K562 (cell line): ENCODE measurements around the gene RNF167. TPM values are rescaled to one million over a fixed set of nuclear protein-coding genes. Genes with fewer than 3 reads are reported as not detected.

Source experiments
- DMBX1 ChIP-seq: fragments of 250-450 bp; sonication (Bioruptor Pico); IDR thresholded peaks from 2 replicates; pipeline ENCODE4 v1.8.0; 2022; ENCODE audit warnings: inconsistent platforms, mild to moderate bottlenecking, moderate library complexity, borderline replicate concordance
- FOXP1 ChIP-seq: sonication (generic); formaldehyde crosslinking; IDR thresholded peaks from 2 replicates; pipeline ENCODE4 v1.8.0; 2022; ENCODE audit warnings: mild to moderate bottlenecking, missing genetic modification reagents
- GTF2E2 ChIP-seq: fragments of 200-800 bp; sonication (Bioruptor generic); IDR thresholded peaks from 2 replicates; pipeline ENCODE4 v1.6.1; 2016; ENCODE audit warnings: missing genetic modification characterization, missing compliant biosample characterization
- HNRNPL ChIP-seq: fragments of 200-400 bp; formaldehyde crosslinking; IDR thresholded peaks from 2 replicates; pipeline ENCODE4 v1.6.1; 2017; ENCODE audit warnings: low read depth, mild to moderate bottlenecking, low read length
- MNT ChIP-seq, 2 experiments: fragments of 450-650 bp; conservative IDR thresholded peaks; 2 replicates each; pipeline ENCODE4 v1.6.1; 2017; ENCODE audit warnings: mild to moderate bottlenecking in 2 of 2, moderate library complexity in 2 of 2
- POLR2A ChIP-seq: fragments of 450-650 bp; conservative IDR thresholded peaks from 2 replicates; pipeline ENCODE4 v1.6.1; 2016
- SRF ChIP-seq, 2 experiments: fragments of 250-450, 450-650 bp in 1 of 2; sonication (Bioruptor Pico) in 1 of 2; sonication (generic) in 1 of 2; formaldehyde crosslinking; IDR thresholded peaks; 2 replicates each; pipeline versions ENCODE4 v1.5.0 to v1.5.1; 2020 to 2022; ENCODE audit warnings: mild to moderate bottlenecking in 1 of 2, missing genetic modification reagents in 1 of 2
- TFAP4 ChIP-seq: sonication (generic); formaldehyde crosslinking; IDR thresholded peaks from 2 replicates; pipeline ENCODE4 v1.8.0; 2022; ENCODE audit warnings: missing genetic modification reagents, mild to moderate bottlenecking, moderate library complexity, borderline replicate concordance
- U2AF1 ChIP-seq: fragments of 200-400 bp; formaldehyde crosslinking; optimal IDR thresholded peaks from 2 replicates; pipeline ENCODE3; 2017; ENCODE audit warnings: mild to moderate bottlenecking, low read depth, low read length, moderate library complexity
- ZNF184 ChIP-seq: sonication (generic); formaldehyde crosslinking; IDR thresholded peaks from 2 replicates; pipeline ENCODE4 v1.5.0; 2020; ENCODE audit warnings: missing genetic modification reagents
- ZNF655 ChIP-seq: fragments of 250-450 bp; sonication (Bioruptor Pico); IDR thresholded peaks from 2 replicates; pipeline ENCODE4 v1.5.0; 2021
- ZSCAN32 ChIP-seq: fragments of 450-650 bp; formaldehyde crosslinking; IDR thresholded peaks from 2 replicates; pipeline ENCODE4 v1.4.0; 2020; ENCODE audit warnings: mild to moderate bottlenecking, moderate library complexity
- polyA plus RNA-seq, 8 experiments: library from polyadenylated mRNA; depleted of rRNA in 4 of 8; stranded (reverse) in 5 of 8; unstranded in 3 of 8; fragments of >200 nt; fragmentation: Nextera tagmentation in 2 of 8; fragmentation: Illumina TruSeq in 1 of 8; extraction: Ambion mirVana in 2 of 8; extraction: Trizol in 1 of 8; gene quantifications; 2 replicates each; pipeline versions ENCODE4 v1.2.1 to v1.2.3, GENCODE V29; 2011 to 2014; ENCODE audit warnings: inconsistent platforms in 1 of 8, missing spikeins in 1 of 8
- total RNA-seq, 7 experiments: library from RNA; depleted of rRNA in 6 of 7; stranded (reverse); fragments of >200 nt in 6 of 7; fragmentation: Illumina TruSeq in 2 of 7; extraction: Trizol in 2 of 7; gene quantifications; 2 replicates each; pipeline versions ENCODE4 v1.2.1 to v1.2.3, GENCODE V29; 2011 to 2021; ENCODE audit warnings: low replicate concordance in 1 of 7
- TF ChIP-seq, protein P1 (sequence below): sonication (generic); formaldehyde crosslinking; IDR thresholded peaks from 2 replicates; pipeline ENCODE4 v1.8.1; 2023; ENCODE audit warnings: mild to moderate bottlenecking, missing genetic modification reagents
- TF ChIP-seq, protein P2 (sequence below): sonication (generic); formaldehyde crosslinking; IDR thresholded peaks from 2 replicates; pipeline ENCODE4 v1.8.0; 2022; ENCODE audit warnings: mild to moderate bottlenecking, missing genetic modification reagents
- TF ChIP-seq, protein P3 (sequence below): fragments of 200-800 bp; sonication (Bioruptor generic); IDR thresholded peaks from 2 replicates; pipeline ENCODE4 v1.6.1; 2017; ENCODE audit warnings: missing genetic modification characterization, missing compliant biosample characterization
- TF ChIP-seq, protein P4 (sequence below): fragments of 250-450 bp; sonication (Bioruptor Pico); IDR thresholded peaks from 2 replicates; pipeline ENCODE4 v1.4.0; 2020; ENCODE audit warnings: mild to moderate bottlenecking, moderate library complexity, borderline replicate concordance

The RNF167 gene
- total and polyA plus RNA-seq, 9 of the 15 experiments (the other 6 are each of a cell fraction or from before 2014, with no cell fraction given), result 16.5 to 143 (median 45.5) TPM

DNA sequence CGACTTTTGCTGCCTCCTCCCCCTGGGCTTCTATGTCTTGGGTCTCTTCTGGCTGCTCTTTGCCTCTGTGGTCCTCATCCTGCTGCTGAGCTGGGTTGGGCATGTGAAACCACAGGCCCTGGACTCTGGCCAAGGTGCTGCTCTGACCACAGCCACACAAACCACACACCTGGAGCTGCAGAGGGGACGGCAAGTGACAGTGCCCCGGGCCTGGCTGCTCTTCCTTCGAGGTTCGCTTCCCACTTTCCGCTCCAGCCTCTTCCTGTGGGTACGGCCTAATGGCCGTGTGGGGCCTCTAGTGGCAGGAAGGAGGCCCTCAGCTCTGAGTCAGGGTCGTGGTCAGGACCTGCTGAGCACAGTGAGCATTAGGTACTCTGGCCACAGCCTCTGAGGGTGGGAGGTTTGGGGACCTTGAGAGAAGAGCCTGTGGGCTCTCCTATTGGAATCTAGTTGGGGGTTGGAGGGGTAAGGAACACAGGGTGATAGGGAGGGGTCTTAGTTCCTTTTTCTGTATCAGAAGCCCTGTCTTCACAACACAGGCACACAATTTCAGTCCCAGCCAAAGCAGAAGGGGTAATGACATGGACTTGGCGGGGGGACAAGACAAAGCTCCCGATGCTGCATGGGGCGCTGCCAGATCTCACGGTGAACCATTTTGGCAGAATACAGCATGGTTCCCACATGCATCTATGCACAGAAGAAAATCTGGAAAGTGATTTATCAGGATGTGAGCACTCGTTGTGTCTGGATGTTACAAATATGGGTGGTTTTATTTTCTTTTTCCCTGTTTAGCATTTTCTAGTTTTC lies 5.7 kb upstream of the RNF167 start (continued):
- TF ChIP-seq, protein P1, sequence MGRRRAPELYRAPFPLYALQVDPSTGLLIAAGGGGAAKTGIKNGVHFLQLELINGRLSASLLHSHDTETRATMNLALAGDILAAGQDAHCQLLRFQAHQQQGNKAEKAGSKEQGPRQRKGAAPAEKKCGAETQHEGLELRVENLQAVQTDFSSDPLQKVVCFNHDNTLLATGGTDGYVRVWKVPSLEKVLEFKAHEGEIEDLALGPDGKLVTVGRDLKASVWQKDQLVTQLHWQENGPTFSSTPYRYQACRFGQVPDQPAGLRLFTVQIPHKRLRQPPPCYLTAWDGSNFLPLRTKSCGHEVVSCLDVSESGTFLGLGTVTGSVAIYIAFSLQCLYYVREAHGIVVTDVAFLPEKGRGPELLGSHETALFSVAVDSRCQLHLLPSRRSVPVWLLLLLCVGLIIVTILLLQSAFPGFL (CRISPR knock-in tag), result no peak
- TF ChIP-seq, protein P2, sequence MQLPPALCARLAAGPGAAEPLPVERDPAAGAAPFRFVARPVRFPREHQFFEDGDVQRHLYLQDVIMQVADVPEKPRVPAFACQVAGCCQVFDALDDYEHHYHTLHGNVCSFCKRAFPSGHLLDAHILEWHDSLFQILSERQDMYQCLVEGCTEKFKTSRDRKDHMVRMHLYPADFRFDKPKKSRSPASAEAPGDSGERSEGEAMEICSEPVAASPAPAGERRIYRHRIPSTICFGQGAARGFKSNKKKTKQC (CRISPR knock-in tag), result no peak
- TF ChIP-seq HNRNPL (no peak), MNT (conservative IDR thresholded peaks at IDR 0.05) (no peak), DMBX1 (CRISPR knock-in tag) (no peak), FOXP1 (no peak), ZSCAN32 (CRISPR knock-in tag) (no peak), POLR2A (peak; percentile 47), GTF2E2 (no peak), U2AF1 (no peak), TFAP4 (CRISPR knock-in tag) (peak; percentile 39; the same call in 1 of the 2 replicates), ZNF655 (CRISPR knock-in tag) (no peak), ZNF184 (CRISPR knock-in tag) (no peak), SRF (CRISPR knock-in tag; IDR thresholded peaks at IDR 0.05) (no peak)
- TF ChIP-seq, protein P3, sequence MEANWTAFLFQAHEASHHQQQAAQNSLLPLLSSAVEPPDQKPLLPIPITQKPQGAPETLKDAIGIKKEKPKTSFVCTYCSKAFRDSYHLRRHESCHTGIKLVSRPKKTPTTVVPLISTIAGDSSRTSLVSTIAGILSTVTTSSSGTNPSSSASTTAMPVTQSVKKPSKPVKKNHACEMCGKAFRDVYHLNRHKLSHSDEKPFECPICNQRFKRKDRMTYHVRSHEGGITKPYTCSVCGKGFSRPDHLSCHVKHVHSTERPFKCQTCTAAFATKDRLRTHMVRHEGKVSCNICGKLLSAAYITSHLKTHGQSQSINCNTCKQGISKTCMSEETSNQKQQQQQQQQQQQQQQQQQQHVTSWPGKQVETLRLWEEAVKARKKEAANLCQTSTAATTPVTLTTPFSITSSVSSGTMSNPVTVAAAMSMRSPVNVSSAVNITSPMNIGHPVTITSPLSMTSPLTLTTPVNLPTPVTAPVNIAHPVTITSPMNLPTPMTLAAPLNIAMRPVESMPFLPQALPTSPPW (CRISPR knock-in tag), result no peak
- TF ChIP-seq, protein P4, sequence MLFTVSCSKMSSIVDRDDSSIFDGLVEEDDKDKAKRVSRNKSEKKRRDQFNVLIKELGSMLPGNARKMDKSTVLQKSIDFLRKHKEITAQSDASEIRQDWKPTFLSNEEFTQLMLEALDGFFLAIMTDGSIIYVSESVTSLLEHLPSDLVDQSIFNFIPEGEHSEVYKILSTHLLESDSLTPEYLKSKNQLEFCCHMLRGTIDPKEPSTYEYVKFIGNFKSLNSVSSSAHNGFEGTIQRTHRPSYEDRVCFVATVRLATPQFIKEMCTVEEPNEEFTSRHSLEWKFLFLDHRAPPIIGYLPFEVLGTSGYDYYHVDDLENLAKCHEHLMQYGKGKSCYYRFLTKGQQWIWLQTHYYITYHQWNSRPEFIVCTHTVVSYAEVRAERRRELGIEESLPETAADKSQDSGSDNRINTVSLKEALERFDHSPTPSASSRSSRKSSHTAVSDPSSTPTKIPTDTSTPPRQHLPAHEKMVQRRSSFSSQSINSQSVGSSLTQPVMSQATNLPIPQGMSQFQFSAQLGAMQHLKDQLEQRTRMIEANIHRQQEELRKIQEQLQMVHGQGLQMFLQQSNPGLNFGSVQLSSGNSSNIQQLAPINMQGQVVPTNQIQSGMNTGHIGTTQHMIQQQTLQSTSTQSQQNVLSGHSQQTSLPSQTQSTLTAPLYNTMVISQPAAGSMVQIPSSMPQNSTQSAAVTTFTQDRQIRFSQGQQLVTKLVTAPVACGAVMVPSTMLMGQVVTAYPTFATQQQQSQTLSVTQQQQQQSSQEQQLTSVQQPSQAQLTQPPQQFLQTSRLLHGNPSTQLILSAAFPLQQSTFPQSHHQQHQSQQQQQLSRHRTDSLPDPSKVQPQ, result no peak
